Measurements from ENCODE around the gene SAMD4A.

SAMD4A gene

DNA sequence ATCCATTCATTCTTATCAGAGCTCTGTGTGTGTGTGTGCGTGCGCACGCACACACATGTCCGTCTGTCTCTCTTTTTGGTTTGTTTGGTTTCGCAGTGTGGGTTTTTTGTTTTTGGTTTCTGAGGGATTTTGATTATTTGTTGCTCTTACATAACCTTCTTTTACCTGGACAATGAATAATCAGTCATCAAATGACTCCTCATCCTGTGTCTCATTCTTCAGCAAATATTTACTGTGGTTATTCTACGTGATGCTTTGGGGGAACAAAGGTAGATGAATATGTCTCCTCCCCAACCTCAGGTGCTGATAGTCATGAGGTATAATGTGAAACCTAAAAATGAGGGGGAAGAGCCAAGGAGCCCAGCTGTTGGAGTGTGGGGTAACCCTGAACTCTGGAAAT lies 92.4 kb downstream of the SAMD4A start:
- no peak for DNase-seq (ENCODE audit: low read depth in 3 of 3)

DNA sequence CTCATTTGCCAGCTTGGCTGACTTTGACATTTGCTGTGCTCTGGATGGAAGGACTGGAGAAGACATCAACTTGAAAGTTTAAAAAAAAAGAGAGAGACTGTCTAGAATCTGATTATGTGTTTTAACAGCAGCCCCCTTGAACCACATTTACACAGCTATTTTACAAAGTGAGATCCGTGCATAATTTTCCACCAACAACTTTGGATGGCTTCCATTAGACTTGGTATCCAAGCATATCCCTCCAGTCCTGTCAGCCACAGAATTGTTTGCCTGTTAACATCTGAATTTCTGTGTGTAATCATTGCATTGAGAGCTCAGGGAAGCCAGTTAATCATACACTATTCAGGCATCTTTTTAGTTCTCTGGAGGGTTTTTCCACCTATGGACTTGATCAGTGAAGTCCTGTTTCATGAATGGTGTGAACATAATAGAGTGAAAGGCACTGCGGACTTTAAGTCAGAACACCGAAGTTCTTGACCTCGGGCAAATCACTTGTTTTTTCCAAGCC lies 93.7 kb downstream of the SAMD4A start:
- no peak for DNase-seq (ENCODE audit: low read depth in 3 of 3)

DNA sequence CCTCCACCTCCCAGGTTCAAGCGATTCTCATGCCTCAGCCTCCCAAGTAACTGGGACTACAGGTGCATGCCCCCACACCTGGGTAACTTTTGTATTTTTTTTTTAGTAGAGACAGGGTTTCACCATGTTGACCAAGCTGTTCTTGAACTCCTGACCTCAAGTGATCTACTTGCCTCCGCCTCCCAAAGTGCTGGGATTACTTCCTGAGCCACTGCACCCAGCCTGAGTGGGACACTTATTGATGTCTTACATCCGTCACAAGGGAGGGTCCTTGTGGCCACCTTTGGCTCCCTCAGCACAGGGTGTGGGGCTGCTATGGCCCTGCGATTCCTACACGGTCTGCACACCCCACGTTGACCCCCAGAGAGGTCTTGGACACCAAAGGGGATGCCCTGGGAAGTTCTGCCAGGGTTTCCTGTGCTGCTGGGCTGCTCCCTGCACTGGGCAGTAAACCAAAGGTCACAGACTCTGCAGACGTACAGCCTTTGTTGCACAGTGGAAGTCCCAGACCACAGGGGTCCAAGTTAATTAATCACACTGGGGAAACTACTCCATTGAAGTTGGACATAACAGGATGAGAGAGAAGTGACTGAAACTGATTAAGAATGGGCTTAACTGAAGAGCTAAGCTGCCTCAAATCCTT lies 95.7 kb downstream of the SAMD4A start:
- no peak for DNase-seq (ENCODE audit: low read depth in 3 of 3)

DNA sequence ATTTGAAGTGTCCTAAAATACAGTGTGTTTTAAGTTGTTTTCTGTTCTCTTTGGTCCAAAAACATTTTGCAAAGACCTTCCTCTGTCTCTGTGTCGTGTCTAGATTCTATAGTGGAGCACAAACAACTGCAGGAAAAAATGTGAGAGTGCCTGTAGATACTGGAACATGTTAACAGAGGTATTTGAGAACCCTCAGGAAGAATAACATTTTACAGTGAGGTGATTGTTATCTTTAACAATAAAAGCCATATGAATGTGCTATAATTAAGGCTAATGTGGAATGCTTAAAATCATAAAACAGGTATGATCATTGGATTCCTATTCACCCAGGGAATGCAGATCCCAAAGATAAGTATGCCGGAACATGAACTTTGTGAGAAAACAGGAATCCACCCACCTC lies 98.0 kb downstream of the SAMD4A start:
- DNase-seq (ENCODE audit: low read depth in 3 of 3) = no peak

DNA sequence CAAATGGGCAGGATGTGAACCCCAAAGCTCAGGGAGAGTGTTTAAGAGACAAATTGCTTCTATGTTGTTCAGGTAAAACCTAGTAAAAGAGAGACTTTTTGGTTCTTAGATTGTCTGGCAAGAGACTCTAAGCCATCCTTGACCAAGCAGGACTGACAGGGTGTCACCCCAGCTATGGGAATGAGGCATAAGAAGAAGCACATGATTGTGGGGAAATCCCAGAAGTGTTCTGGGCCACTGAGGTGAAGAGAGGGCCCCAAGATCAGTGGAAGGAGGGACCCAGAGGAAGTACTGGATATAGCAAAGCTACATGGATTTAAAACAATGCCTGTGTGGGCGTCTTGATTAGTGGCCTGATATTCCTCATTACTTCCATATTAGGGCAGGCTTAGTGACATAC lies 99.0 kb downstream of the SAMD4A start:
- no peak for DNase-seq (ENCODE audit: low read depth in 3 of 3)

DNA sequence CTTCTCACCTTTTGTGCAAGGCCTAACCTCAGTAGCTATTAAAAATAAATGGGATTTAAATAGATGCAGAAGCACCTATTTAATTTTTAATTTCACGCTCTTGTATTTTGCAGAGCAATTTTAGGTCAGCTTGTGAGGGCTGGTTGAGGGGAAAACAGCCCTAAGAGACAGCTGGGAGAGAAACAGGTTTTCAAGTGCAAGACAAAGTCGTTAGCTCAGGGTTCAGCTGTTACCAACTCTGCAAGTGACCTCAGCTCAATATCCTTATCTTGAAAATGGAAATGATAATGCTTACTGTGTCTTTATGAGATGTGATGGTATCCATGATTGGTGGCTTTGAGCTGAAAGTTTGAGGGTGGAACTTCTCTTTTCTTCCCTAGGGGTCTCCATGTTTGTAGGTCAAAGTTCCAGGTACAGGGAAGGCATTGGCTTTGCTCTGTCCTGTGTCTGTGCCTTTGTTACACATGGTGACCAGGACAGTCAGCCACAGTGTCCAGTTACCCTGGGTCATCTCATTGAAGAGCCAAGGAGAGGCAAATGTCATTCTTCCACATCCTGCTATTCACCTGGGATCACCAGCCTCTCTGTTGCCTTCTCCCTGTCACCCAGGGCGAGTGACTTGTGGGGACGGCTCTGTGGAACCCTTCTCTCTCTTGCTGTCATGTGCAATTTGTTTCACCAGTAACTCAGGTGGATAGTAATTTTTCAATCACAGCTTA lies 100.3 kb downstream of the SAMD4A start:
- no peak for DNase-seq (ENCODE audit: low read depth in 3 of 3)

DNA sequence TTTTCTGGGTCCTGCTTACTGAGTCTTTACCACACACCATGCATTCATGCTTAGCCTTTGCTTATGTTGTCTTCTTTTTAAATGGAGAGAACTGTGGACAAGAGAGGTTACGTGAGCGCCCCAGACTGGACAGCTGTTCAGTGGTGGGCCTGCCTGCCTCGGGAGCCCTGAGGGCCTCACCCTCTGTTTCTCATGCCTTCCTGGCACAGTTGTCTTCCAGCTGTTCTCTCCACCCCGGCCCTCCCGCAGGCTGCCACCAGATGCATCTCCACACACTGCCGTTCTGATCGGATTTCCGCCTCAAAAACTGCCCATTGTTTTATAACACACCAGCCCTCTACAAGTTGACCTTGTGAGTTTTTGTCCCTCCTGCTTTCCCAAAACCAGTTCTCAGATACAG lies 100.8 kb downstream of the SAMD4A start:
- no peak for DNase-seq (ENCODE audit: low read depth in 3 of 3)

DNA sequence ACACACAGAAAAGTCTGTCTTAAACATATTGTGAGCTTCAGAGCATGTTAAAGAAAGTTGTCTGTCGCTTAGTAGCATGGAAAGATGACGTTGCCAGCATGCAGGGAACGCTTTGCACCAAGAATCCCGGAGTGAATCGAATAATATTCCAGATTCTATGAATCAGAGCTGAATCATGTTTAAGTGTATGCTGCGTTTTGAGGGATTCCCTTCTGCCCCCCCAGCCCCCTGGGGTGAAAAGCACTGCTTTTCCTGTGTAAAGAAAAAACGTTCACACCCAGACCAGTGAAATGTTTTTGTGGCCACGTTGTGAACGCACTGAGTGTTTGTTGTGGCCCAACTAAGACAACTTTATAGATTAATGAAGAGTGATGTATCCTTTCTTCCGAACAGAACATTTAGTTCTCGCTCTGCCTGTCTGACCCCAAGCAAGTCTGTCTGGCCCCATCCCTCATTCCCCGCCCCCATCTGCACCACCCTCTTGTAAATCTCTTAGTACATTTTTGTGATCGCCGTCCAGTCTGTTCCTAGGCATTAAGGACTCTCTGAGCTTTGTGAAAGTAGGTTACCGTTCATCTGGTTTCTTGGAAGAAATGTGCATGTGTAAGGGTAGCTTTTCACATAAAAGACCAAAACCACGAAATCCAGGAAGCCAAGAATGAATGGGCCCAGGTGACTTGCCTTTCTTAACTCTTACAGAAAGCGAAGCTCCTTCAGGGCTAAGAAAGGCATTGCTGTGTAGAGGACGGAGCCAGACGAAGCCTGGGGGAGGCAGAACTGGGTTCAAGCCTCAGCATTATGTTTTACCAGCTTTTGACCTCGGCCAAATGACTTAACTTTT lies 103.0 kb downstream of the SAMD4A start:
- DNase-seq (ENCODE audit: low read depth in 3 of 3) = no peak

DNA sequence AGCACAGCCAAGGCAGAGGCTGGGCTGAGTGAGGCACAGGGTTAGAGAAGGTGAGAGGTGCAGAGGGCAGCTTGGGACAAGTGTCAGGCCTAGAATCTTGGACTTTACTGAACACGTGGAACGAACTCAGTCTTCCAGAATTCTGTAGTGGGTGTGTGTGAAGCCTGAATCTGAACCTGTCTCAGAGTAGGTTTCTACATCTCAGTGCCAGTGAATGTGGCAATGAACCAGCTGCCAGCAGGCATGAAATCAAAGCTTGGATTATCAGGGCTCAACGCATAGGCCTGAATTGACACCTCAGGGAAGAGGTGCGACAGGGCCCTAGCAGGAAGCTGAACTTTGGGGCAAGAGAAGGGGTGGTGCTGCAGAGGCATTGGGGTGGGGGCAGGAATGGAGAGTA lies 104.6 kb downstream of the SAMD4A start:
- DNase-seq (ENCODE audit: low read depth in 3 of 3) = no peak

DNA sequence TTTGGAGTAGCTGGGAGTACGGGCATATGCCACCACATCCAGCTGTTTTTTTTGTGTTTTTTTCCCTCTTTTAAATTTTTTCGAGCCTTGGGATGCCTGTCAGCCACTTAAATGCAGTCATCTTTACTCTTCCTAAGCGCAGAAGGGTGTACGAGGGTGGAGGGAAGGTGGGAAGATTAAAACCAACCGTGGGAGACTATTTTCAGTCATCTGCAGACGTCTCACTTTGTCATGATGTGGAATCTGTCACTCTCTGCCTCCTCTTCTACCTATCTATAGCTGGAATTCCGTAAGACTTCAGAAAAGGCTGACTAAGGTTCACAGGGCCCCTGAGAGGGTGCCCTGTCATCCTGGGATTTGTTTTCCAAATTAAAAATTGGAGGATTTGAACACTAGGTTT lies 105.3 kb downstream of the SAMD4A start:
- DNase-seq (ENCODE audit: low read depth in 3 of 3) = no peak

DNA sequence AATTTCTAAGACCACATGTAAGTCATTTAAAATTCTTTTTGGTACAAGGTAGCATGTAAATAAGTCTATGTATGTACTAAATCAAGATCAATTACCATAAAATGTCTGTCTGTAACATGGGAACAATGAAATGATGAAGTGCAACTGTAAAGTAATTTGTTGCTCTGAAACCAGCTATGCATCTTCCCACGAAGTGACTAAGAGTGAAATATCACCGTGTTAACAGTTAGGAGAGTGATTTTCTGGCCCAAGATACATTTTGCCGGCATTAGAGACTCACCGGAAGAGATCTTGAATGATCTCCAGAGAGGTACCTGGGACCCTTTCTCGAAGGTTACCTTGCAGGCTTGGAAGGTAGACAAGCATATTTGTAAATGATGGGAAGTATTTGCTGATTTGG lies 105.8 kb downstream of the SAMD4A start:
- DNase-seq (ENCODE audit: low read depth in 3 of 3) = no peak

DNA sequence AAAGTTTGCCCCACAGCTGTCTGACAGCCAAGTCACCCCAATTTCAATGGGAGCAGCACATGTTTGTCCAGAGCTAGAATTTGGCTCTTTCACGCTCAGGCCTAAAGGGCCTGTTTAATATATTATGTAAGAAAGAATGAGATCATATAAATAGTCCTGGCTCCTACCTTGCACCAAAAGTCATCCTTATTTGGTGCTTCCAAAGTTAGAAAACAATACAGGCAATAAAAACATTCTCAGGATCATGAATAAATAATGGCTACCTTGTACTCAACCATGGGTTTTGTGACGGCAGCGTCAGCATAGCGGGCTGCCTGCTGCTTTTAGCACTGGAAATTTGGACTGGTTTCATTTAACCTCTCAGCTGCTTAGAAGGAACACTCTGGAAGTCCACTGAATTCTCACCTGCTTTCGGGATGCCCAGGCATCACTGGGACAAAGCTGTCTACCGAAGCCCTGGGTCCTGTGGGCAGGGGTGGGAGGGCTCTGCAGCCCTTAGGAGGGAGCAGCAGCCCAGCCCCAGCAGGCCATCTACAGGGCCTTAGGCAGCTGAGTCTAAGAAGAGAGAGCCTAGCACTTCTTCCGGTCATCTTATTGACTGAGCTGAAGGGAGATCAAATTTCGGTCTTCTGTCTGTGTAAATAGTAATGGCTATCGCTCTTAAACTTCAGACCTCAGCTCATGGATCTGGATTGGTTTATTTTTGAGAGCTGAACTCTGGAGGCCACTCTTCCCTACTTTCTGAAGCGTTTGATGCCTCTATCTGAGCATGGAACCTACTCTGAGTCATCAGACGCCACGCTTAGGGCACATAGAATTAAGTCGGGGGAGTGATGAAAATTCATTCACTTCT lies 106.5 kb downstream of the SAMD4A start:
- DNase-seq (ENCODE audit: low read depth in 3 of 3) = no peak

DNA sequence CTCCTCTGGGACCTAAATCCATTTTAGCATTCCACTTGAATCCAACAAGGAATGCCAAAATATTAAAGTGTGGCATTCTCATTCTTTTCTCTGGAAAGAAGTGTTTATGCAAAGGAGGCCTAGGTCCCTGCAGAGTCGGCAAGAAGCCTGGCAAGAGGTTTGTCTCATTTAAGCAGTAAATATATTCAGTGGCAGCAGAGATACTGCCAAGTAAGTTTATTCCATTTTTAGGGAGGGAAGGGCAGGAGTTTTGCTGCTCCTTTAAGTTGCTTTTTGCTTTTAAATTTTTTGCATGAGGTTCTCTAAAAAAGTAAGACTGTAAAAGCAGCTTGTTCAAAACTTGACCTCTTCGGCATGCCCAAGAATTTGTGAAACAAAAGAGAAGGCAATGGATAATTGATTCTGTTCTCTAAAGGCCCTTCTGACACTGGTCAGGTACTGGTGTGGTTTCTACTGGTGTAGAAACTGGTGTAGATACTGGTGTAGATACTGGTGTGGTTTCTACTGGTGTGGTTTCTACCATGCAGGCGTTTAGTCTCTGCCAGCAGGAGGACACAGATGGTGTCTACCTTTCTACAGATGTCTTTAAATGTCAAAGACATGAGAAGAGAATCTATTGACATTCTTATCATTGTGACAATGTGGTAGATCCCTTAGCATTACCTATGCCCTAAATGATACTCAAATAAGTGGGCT lies 107.3 kb downstream of the SAMD4A start:
- DNase-seq (ENCODE audit: low read depth in 3 of 3) = no peak

DNA sequence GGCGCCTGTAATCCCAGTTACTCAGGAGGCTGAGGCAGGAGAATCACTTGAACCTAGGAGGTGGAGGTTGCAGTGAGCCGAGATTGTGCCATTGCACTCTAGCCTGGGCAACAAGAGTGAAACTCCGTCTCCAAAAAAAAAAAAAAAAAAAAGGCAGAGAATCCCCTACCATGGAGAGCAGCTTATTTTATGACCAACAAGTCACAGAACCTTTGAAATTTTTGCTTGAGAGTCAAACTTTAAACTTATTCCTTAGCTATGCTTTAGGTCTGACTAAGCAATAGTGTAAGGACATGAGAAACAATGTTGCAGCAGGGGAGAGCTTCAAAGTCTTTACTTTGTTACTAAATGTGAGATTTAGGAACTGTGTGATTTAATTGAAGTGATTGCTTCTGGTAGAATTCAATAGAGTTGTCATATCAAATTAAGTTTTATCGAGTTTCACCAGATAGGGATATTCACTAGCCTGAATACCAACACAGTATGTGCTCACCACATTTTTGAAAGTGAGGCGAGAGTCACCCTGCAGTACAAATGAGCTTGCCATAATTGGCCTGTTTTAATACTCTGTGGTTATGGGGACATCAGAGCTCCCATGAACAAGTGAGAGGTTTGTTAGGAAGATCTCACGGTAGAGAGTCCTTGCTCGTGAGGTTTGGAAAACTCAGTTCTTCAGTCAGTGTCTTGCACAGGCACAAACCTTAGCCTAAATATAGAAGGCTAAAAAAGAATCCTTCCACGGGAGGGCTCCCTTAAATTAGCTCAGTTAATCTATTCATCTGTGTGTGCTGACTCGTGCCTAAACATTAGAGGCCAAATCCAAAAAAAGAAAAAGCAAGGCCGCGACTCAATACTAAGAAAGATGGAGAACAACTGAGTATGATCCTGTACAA lies 108.6 kb downstream of the SAMD4A start:
- no peak for DNase-seq (ENCODE audit: low read depth in 3 of 3)

DNA sequence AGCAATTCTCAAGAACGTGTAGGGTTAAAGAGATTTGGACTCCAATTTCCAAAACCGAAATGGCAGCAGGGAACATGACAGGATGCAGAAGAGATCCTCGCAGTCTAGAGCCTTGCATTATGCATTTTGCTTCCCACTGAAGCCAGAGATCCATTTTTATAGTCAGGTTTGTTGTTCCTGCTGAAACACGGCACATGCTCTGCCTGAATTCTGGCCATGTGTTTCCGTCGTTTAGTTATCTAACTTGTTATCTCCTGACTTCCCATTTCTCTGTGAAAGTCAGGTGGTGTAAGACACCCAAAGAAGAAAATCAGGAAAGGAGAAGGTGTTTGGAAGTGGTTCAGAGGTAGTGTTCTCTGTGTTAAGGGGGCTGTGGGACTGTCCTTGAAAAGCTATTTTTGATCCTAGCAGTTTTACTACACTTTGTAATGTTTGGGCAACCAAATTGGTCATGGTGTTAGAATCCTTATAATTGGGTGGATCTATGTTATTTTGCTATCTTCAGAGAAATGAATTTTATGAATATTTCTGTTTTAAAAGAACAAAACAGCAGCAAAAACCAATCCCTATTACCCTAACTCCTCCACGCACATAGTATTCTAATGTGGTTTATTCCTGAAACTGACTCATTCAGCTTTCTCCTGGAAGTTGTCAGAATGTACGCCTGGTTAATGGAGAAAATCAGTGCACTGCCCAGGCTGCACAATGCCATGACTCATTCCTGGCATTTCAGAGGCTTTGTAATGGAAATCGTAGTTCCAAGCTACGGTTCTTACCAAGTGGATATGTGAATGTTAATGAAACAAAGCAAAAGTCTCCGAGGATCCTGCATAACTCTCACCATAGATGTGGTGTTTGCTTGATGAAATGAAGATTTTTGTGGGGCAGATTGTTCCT lies 110.1 kb downstream of the SAMD4A start:
- no peak for DNase-seq (ENCODE audit: low read depth in 3 of 3)

DNA sequence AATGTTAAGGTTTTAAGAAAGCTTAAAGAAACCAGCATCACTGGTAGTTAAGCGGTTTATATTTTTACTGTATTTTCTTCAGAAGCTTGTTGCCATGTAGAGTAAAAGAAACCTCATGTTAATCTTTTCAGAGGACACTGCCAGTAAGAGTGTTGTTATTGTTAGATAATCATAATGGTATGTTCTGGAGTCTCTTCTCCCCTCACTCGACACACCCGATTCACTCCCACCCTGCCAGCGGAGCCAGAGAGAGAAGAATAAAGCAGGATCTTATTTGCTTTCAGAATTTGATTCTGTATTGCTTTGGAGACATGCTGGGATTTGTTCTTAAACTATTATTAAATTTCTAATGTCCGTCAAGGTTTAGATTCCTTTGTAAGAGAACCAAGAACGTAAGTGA lies 113.7 kb downstream of the SAMD4A start:
- DNase-seq (ENCODE audit: low read depth in 3 of 3) = no peak

DNA sequence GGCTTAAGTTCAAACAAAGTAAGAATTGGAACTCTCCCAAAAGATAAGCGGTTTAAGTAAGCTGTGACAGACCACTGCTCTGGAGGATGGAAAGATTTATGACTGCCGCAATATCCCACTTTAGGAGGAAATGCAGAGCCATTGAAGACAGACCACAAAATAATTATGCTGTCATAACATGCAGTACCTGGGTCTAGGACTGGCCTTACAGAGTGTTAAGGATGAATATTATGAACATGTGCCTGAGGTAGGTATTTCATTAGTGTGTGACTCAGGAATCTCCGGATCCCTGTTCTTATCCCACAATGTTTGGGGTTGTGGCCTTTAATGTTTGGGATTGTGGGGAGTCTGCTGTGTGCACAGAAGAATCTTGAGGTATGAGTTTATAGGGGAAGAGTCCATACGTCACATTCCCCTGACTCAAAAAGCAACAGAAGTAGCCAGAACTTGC lies 114.9 kb downstream of the SAMD4A start:
- DNase-seq (ENCODE audit: low read depth in 3 of 3) = no peak

DNA sequence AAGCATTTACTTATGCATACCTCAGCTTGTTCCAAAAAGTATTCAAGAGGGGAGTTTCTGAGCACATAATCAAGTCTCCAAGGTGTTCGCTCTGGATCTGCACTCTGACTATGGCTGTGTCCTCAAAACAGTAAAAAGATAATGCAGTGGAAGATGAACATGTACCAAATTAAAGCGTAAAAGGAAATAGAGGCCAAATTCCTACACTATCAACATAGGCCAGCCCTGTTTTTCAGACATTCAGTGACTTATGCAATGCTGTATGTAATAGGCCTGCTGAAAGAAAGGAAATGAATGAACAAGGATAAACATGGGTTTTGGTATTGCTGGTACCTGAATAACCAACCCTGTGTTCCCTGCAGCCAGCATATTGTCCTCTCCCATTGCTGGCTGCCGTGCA lies 115.7 kb downstream of the SAMD4A start:
- no peak for DNase-seq (ENCODE audit: low read depth in 3 of 3)

All from stimulated activated CD4-positive, alpha-beta T cell treated with anti-CD3 and anti-CD28 coated beads, TNF-alpha, amount 100 ng/mL, for 4 hours (primary cell).